ENCODE measurements around the gene IGBP1. TPM values are rescaled to one million over a fixed set of nuclear protein-coding genes. Genes with fewer than 3 reads are reported as not detected.

The IGBP1 gene
- total RNA-seq, 1 experiment from 2014 or later: 50.7 TPM

- H3K4me1 ChIP-seq (ENCODE audit: control insufficient read depth in 1 of 2, insufficient read depth in 2 of 2, low read length in 2 of 2): no peaks in the 10 kb centered on the region
- H3K4me3 ChIP-seq (replicated peaks in 1 of 2; ENCODE audit: low read depth in 1 of 2, low read length in 2 of 2): no peak overlapping the region
- no peak overlapping the region for H3K4me2 ChIP-seq (ENCODE audit: low read length)
- no peak for TF ChIP-seq JUND (IDR thresholded peaks at IDR 0.05)
- TF ChIP-seq SIN3A (IDR thresholded peaks at IDR 0.05; ENCODE audit: low read depth): no peak
- TF ChIP-seq TCF7L2 (IDR thresholded peaks at IDR 0.05; ENCODE audit: borderline replicate concordance, extremely low read depth, insufficient read depth, insufficient read length): no peak
- no peak for TF ChIP-seq YY1 (IDR thresholded peaks at IDR 0.05; ENCODE audit: extremely low read depth, insufficient replicate concordance, low read depth, low read length)
- no peak for TF ChIP-seq SP1 (IDR thresholded peaks at IDR 0.05; ENCODE audit: low read depth)
- TF ChIP-seq EZH2phosphoT487 (IDR thresholded peaks at IDR 0.05; ENCODE audit: borderline replicate concordance): no peak
- TF ChIP-seq, protein P1, sequence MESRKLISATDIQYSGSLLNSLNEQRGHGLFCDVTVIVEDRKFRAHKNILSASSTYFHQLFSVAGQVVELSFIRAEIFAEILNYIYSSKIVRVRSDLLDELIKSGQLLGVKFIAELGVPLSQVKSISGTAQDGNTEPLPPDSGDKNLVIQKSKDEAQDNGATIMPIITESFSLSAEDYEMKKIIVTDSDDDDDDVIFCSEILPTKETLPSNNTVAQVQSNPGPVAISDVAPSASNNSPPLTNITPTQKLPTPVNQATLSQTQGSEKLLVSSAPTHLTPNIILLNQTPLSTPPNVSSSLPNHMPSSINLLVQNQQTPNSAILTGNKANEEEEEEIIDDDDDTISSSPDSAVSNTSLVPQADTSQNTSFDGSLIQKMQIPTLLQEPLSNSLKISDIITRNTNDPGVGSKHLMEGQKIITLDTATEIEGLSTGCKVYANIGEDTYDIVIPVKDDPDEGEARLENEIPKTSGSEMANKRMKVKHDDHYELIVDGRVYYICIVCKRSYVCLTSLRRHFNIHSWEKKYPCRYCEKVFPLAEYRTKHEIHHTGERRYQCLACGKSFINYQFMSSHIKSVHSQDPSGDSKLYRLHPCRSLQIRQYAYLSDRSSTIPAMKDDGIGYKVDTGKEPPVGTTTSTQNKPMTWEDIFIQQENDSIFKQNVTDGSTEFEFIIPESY (IDR thresholded peaks at IDR 0.05; ENCODE audit: extremely low read depth, insufficient replicate concordance, low read length): no peak
- no peak for TF ChIP-seq MAX (IDR thresholded peaks at IDR 0.05)
- no peak for TF ChIP-seq RAD21 (IDR thresholded peaks at IDR 0.05; ENCODE audit: low read depth)
- TF ChIP-seq CTCF (IDR thresholded peaks at IDR 0.05 in 2 of 3, conservative IDR thresholded peaks at IDR 0.05 in 1 of 3; ENCODE audit: borderline replicate concordance in 1 of 3, insufficient read depth in 1 of 3, low read depth in 2 of 3, low read length in 2 of 3): no peak
- TF ChIP-seq EGR1 (IDR thresholded peaks at IDR 0.05; ENCODE audit: low read depth): no peak
- TF ChIP-seq POLR2A (IDR thresholded peaks at IDR 0.05; ENCODE audit: borderline replicate concordance, extremely low read depth, insufficient read depth, insufficient read length): no peak
- TF ChIP-seq ZNF274 (IDR thresholded peaks at IDR 0.05; ENCODE audit: low read depth, low read length): no peak
- TF ChIP-seq EZH2 (IDR thresholded peaks at IDR 0.05): no peak
- no peak for TF ChIP-seq FOSL1 (IDR thresholded peaks at IDR 0.05; ENCODE audit: low read depth)
- no peak for TF ChIP-seq CBX3 (IDR thresholded peaks at IDR 0.05; ENCODE audit: low read depth)
- TF ChIP-seq ZFX (IDR thresholded peaks at IDR 0.05): no peak
- TF ChIP-seq SRF (IDR thresholded peaks at IDR 0.05; ENCODE audit: low read depth): no peak
- TF ChIP-seq ELF1 (IDR thresholded peaks at IDR 0.05; ENCODE audit: borderline replicate concordance, low read depth): no peak
- DNase-seq (ENCODE audit: low read depth, low spot score): no peak
- no TSS peak for BruUV-seq (replicated peaks)
- no peak overlapping the region for H2AFZ ChIP-seq (ENCODE audit: low read depth, low read length, poor library complexity, severe bottlenecking)
- intact Hi-C loops (cut with micrococcal nuclease): loop anchor here (10.0 kb wide), 2 partner anchors 475 to 1265 kb away; partner anchors contain the start of genes EDA and EFNB1
- ChIA-PET POLR2A (no interaction called here), CTCF (no interaction called here), RAD21 (ENCODE audit: low non-redundant PET in 1 of 2, low total read pairs in 2 of 2, uncharacterized antibody in 2 of 2, unreplicated experiment in 2 of 2) (no interaction called here)
- no peak for ATAC-seq
- no peaks in the 10 kb centered on the region for H4K20me1 ChIP-seq (ENCODE audit: insufficient read depth)
- H3K9me3 ChIP-seq (ENCODE audit: control insufficient read depth in 1 of 2, insufficient read depth in 1 of 2, low read depth in 1 of 2, low read length in 2 of 2): no peaks in the 10 kb centered on the region
- H3K9ac ChIP-seq (ENCODE audit: low read length): no peak overlapping the region
- no peaks in the 10 kb centered on the region for H3K79me2 ChIP-seq (ENCODE audit: insufficient read depth, low read length)
- H3K27me3 ChIP-seq (ENCODE audit: insufficient read depth, low read length): no peaks in the 10 kb centered on the region
- no peaks in the 10 kb centered on the region for H3K36me3 ChIP-seq (ENCODE audit: control insufficient read depth in 1 of 2, insufficient read depth in 2 of 2, low read length in 2 of 2)
- H3K9me2 ChIP-seq (ENCODE audit: insufficient read depth): no peaks in the 10 kb centered on the region
- H3K27ac ChIP-seq (ENCODE audit: low read depth, low read length): no peak overlapping the region
Observed at GRCh38 chrX:70089604-70090297, 43.5 kb upstream of the IGBP1 start.

Measured in HCT116 (cell line).